ENCODE results near the gene ATP6V1B1. TPM values are rescaled to one million over a fixed set of nuclear protein-coding genes. Genes with fewer than 3 reads are reported as not detected.

ATP6V1B1 gene
- total and polyA plus RNA-seq, 9 of the 15 experiments (the other 6 are each of a cell fraction or from before 2014, with no cell fraction given): not detected

DNA sequence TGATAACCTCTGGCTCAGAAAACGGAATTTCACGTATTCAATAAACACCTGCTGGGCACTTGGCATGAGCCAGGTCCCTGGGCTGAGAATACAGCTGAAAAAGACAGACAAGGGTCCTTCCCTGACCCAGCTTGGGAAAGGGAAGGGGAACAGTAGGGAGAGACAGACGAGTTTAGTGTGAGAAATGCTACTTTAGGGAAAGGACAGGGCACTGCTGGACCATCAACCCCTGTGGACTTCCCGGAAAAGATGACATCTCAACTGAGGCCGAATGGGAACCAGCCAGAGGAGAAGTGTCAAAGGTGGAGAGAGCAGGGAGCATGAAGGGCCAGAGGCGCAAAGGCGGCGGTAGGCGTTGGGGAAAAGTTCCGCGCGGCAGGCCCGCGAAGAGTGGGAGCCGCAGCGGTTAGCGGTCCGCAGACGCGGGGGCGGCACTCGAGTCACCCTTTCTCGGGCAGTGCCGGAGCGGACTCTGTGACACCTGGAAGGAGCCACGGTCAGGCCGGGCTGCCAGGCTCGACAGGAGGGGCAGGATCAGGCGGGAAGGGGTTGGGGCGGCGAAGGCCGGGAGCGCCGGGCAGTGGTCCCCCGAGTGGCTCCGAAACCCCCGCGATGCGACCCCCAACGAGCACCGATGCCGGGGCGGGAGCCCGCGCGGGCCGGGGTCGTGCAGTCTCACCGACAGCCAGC, 58.5 kb downstream of the ATP6V1B1 start (continued):
- TF ChIP-seq, protein P1, sequence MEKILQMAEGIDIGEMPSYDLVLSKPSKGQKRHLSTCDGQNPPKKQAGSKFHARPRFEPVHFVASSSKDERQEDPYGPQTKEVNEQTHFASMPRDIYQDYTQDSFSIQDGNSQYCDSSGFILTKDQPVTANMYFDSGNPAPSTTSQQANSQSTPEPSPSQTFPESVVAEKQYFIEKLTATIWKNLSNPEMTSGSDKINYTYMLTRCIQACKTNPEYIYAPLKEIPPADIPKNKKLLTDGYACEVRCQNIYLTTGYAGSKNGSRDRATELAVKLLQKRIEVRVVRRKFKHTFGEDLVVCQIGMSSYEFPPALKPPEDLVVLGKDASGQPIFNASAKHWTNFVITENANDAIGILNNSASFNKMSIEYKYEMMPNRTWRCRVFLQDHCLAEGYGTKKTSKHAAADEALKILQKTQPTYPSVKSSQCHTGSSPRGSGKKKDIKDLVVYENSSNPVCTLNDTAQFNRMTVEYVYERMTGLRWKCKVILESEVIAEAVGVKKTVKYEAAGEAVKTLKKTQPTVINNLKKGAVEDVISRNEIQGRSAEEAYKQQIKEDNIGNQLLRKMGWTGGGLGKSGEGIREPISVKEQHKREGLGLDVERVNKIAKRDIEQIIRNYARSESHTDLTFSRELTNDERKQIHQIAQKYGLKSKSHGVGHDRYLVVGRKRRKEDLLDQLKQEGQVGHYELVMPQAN (IDR thresholded peaks at IDR 0.05; ENCODE audit: borderline replicate concordance): peak; percentile 76
- TF ChIP-seq TCF3 (CRISPR knock-in tag; IDR thresholded peaks at IDR 0.05) (no peak), NFYB (IDR thresholded peaks at IDR 0.05; ENCODE audit: extremely low read depth, insufficient read length) (no peak), GTF2E2 (tag; IDR thresholded peaks at IDR 0.05) (no peak), RBM22 (IDR thresholded peaks at IDR 0.05; ENCODE audit: low read depth, low read length, poor library complexity, severe bottlenecking) (no peak), KDM5B (IDR thresholded peaks at IDR 0.05; ENCODE audit: insufficient replicate concordance, low read depth, low read length) (peak; percentile 29), SMARCA4 (IDR thresholded peaks at IDR 0.05) (0 out of 2 replicates have a peak, but pooled peaks have one; percentile 31), NCOA1 (IDR thresholded peaks at IDR 0.05; ENCODE audit: low read depth) (peak; percentile 33; the same call in 1 of the 2 replicates), FOXA3 (CRISPR knock-in tag; conservative IDR thresholded peaks at IDR 0.05 in 1 of 2, IDR thresholded peaks at IDR 0.05 in 1 of 2) (no peak), GABPA (tag; conservative IDR thresholded peaks at IDR 0.05; ENCODE audit: low read depth) (0 out of 2 replicates have a peak, but pooled peaks have one; percentile 5), EZH2 (IDR thresholded peaks at IDR 0.05; ENCODE audit: borderline replicate concordance, low read depth, low read length) (no peak), HNRNPH1 (optimal IDR thresholded peaks at IDR 0.05; ENCODE audit: low read depth, low read length) (no peak), NONO (IDR thresholded peaks at IDR 0.05; ENCODE audit: low read depth in 2 of 2, low read length in 1 of 2) (no peak; a peak in 1 of 4 replicates), STAT5A (IDR thresholded peaks at IDR 0.05; ENCODE audit: borderline replicate concordance, low read length) (no peak), ELF4 (CRISPR knock-in tag; IDR thresholded peaks at IDR 0.05) (no peak), CREM (IDR thresholded peaks at IDR 0.05; ENCODE audit: low read depth) (0 out of 2 replicates have a peak, but pooled peaks have one; percentile 4)
- TF ChIP-seq, protein P2, sequence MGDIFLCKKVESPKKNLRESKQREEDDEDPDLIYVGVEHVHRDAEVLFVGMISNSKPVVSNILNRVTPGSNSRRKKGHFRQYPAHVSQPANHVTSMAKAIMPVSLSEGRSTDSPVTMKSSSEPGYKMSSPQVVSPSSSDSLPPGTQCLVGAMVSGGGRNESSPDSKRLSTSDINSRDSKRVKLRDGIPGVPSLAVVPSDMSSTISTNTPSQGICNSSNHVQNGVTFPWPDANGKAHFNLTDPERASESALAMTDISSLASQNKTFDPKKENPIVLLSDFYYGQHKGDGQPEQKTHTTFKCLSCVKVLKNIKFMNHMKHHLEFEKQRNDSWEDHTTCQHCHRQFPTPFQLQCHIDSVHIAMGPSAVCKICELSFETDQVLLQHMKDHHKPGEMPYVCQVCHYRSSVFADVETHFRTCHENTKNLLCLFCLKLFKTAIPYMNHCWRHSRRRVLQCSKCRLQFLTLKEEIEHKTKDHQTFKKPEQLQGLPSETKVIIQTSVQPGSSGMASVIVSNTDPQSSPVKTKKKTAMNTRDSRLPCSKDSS (IDR thresholded peaks at IDR 0.05; ENCODE audit: low read depth, partially characterized antibody): no peak
- TF ChIP-seq, protein P3, sequence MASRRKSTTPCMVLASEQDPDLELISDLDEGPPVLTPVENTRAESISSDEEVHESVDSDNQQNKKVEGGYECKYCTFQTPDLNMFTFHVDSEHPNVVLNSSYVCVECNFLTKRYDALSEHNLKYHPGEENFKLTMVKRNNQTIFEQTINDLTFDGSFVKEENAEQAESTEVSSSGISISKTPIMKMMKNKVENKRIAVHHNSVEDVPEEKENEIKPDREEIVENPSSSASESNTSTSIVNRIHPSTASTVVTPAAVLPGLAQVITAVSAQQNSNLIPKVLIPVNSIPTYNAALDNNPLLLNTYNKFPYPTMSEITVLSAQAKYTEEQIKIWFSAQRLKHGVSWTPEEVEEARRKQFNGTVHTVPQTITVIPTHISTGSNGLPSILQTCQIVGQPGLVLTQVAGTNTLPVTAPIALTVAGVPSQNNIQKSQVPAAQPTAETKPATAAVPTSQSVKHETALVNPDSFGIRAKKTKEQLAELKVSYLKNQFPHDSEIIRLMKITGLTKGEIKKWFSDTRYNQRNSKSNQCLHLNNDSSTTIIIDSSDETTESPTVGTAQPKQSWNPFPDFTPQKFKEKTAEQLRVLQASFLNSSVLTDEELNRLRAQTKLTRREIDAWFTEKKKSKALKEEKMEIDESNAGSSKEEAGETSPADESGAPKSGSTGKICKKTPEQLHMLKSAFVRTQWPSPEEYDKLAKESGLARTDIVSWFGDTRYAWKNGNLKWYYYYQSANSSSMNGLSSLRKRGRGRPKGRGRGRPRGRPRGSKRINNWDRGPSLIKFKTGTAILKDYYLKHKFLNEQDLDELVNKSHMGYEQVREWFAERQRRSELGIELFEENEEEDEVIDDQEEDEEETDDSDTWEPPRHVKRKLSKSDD (conservative IDR thresholded peaks at IDR 0.05; ENCODE audit: low read length): no peak
- TF ChIP-seq, protein P4, sequence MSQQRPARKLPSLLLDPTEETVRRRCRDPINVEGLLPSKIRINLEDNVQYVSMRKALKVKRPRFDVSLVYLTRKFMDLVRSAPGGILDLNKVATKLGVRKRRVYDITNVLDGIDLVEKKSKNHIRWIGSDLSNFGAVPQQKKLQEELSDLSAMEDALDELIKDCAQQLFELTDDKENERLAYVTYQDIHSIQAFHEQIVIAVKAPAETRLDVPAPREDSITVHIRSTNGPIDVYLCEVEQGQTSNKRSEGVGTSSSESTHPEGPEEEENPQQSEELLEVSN (IDR thresholded peaks at IDR 0.05; ENCODE audit: borderline replicate concordance in 1 of 2, extremely low read depth in 1 of 2, insufficient read depth in 1 of 2, insufficient read length in 1 of 2, low read depth in 1 of 2, low read length in 1 of 2, poor library complexity in 1 of 2, severe bottlenecking in 1 of 2): peak in 1 of 2 experiments; percentile 57
